ENCODE results near the gene LRRC72. TPM values are rescaled to one million over a fixed set of nuclear protein-coding genes. Genes with fewer than 3 reads are reported as not detected.

LRRC72 gene
- total and polyA plus RNA-seq, 9 of the 15 experiments (the other 6 are each of a cell fraction or from before 2014, with no cell fraction given): 0.10 TPM; not detected in 8

GRCh38 chr7:16492513-16493062, 34.0 kb upstream of the LRRC72 start (continued):
- no peak for TF ChIP-seq ARID2 (IDR thresholded peaks at IDR 0.05)
- TF ChIP-seq ZKSCAN1 (IDR thresholded peaks at IDR 0.05; ENCODE audit: low read depth, low read length): no peak
- no peak for TF ChIP-seq RBM17 (IDR thresholded peaks at IDR 0.05; ENCODE audit: borderline replicate concordance, low read depth, low read length)
- no peak for TF ChIP-seq FOSL1 (tag; conservative IDR thresholded peaks at IDR 0.05)
- no peak for TF ChIP-seq CBX1 (IDR thresholded peaks at IDR 0.05; ENCODE audit: low read depth)
- no peak for TF ChIP-seq CLOCK (CRISPR knock-in tag; IDR thresholded peaks at IDR 0.05; ENCODE audit: borderline replicate concordance)
- no peak for TF ChIP-seq NUFIP1 (IDR thresholded peaks at IDR 0.05; ENCODE audit: partially characterized antibody)
- no peak for TF ChIP-seq ATF2 (CRISPR knock-in tag; IDR thresholded peaks at IDR 0.05)
- no peak for TF ChIP-seq MTF1 (CRISPR knock-in tag; IDR thresholded peaks at IDR 0.05; ENCODE audit: borderline replicate concordance)
- no peak for TF ChIP-seq SRSF7 (optimal IDR thresholded peaks at IDR 0.05; ENCODE audit: low read depth, low read length)
- no peak for TF ChIP-seq ZNF512 (tag; IDR thresholded peaks at IDR 0.05)
- TF ChIP-seq MLX (CRISPR knock-in tag; conservative IDR thresholded peaks at IDR 0.05): no peak
- TF ChIP-seq, protein P1, sequence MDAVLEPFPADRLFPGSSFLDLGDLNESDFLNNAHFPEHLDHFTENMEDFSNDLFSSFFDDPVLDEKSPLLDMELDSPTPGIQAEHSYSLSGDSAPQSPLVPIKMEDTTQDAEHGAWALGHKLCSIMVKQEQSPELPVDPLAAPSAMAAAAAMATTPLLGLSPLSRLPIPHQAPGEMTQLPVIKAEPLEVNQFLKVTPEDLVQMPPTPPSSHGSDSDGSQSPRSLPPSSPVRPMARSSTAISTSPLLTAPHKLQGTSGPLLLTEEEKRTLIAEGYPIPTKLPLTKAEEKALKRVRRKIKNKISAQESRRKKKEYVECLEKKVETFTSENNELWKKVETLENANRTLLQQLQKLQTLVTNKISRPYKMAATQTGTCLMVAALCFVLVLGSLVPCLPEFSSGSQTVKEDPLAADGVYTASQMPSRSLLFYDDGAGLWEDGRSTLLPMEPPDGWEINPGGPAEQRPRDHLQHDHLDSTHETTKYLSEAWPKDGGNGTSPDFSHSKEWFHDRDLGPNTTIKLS (IDR thresholded peaks at IDR 0.05; ENCODE audit: borderline replicate concordance, low read depth): peak; percentile 57; the same call in 1 of the 2 replicates
- TF ChIP-seq RBBP5 (IDR thresholded peaks at IDR 0.05; ENCODE audit: borderline replicate concordance, insufficient read depth, low read length, poor library complexity, severe bottlenecking): no peak
- no peak for TF ChIP-seq RBM15 (IDR thresholded peaks at IDR 0.05; ENCODE audit: insufficient read depth, low read length)
- TF ChIP-seq KLF6 (CRISPR knock-in tag; IDR thresholded peaks at IDR 0.05; ENCODE audit: borderline replicate concordance): no peak; the same call in 1 of the 2 replicates
- TF ChIP-seq ZNF583 (CRISPR knock-in tag; IDR thresholded peaks at IDR 0.05): no peak
- peak; percentile 60; the same call in 1 of the 2 replicates for TF ChIP-seq ZNF766 (CRISPR knock-in tag; conservative IDR thresholded peaks at IDR 0.05)
- no peak for TF ChIP-seq GABPB2 (CRISPR knock-in tag; conservative IDR thresholded peaks at IDR 0.05)
- no peak for TF ChIP-seq CBFB (CRISPR knock-in tag; IDR thresholded peaks at IDR 0.05)
- no peak for TF ChIP-seq CEBPB (tag; IDR thresholded peaks at IDR 0.05)
